ENCODE data around the gene PPIE.
A peak's percentile ranks its signal among the peaks of the same experiment; 100 is the strongest.

Gene PPIE

GRCh38 chr1:39738622-39739366, at the start of gene PPIE:
Gene PPIE, plus strand, starts transcription at chr1:39738882. Its CDS starts 19 bp downstream, at chr1:39738901.
- DNase-seq (ENCODE audit: low read depth), result peak; percentile 89

DNA sequence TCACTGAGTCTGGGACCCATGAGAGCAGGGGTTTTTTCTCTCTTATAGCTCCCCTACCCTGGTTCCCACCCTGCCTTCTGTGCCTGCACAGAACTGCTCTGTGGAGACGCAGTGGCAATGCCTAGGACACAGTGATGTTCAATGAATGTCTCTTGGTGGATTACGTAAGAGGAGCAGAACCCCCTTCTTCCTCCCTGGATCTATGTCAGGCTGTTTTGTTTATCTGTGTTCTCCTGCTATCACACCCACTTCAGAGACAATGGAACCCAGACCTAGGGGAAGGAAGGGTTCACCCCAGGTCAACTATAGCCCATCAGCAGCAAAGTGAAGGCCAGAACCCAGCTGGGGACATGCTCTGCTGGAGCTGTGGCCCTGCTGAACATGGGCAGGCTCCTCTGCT, 49.5 kb upstream of the PPIE start:
- DNase-seq (ENCODE audit: low read depth), result no peak

DNA sequence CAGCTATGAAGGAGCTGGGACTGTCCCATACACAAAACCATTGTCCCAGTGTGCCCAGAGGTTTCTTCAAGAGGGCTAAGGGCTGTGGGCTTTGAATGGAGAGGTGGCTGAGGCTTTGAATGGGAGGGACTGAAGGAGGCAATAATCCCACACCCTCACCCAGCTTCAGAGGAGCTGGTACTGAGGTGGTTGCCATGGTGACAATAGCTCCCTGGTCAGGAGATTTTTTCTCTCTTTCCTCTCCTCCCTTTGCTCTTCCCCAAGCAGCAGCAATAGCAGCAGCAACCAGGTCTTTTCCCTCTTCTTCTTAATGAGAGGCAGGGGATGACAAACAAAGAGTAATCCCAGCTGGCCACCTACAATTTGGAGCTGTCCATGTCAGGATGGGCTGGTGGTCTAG, 49.0 kb upstream of the PPIE start:
- no peak for DNase-seq (ENCODE audit: low read depth)

DNA sequence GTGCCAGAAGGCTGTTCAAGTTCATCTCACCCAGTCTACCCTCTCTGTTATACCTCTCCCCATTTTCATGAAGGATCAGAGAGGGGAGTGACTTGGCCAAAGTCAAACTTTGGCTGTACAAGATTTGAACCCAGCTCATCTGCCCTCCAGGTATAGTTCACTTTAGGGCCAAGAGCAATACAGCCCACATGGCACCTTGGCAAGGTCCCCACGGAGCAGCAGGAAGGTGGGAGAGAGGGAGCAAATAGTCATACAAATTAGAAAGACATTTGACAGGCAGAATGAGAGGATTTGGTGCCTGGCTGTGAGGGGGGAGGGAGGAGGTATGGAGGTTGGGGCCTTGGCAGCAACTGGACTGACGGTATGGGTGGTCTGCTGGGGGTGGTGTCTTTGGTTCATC, 48.5 kb upstream of the PPIE start:
- no peak for DNase-seq (ENCODE audit: low read depth)

- no peak for DNase-seq (ENCODE audit: low read depth)
Observed at GRCh38 chr1:39690794-39691382, 47.8 kb upstream of the PPIE start.

- DNase-seq (ENCODE audit: low read depth), result peak; percentile 82
Observed at GRCh38 chr1:39691383-39692151, 47.1 kb upstream of the PPIE start, which contains the start of gene HPCAL4. Gene HPCAL4, minus strand, starts transcription at chr1:39691433. Its CDS starts 6,830 bp downstream, at chr1:39684603.

GRCh38 chr1:39692152-39693074, 46.3 kb upstream of the PPIE start:
- DNase-seq (ENCODE audit: low read depth), result no peak

- no peak for DNase-seq (ENCODE audit: low read depth)
Observed at GRCh38 chr1:39694026-39694425, 44.7 kb upstream of the PPIE start.

GRCh38 chr1:39695016-39695415, 43.7 kb upstream of the PPIE start:
- DNase-seq (ENCODE audit: low read depth), result no peak

GRCh38 chr1:39696448-39696847, 42.2 kb upstream of the PPIE start:
- DNase-seq (ENCODE audit: low read depth), result no peak

GRCh38 chr1:39698568-39698967, 40.1 kb upstream of the PPIE start:
- DNase-seq (ENCODE audit: low read depth), result no peak

GRCh38 chr1:39699419-39699818, 39.3 kb upstream of the PPIE start:
- DNase-seq (ENCODE audit: low read depth), result no peak

DNA sequence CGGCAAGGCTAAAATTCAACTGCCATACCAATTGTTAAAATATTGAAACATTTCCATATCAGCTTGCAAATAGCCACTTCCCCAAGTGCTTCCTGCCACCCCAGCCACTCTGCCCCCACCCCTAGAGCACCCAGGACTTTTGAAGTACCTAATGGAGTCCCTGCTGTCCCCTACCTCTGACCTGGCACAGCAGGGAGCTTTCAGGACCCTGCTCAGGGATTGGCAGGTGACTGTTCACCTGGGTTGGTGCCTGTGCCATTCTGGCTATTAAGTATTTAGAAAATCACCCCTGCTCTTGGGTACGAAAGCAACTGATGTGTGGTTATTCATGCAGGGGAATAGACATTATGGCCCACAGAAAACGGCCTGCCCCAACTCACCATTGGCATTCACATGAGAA, 38.3 kb upstream of the PPIE start:
- no peak for DNase-seq (ENCODE audit: low read depth)

- no peak for DNase-seq (ENCODE audit: low read depth)
Observed at GRCh38 chr1:39701049-39701439, 37.6 kb upstream of the PPIE start.

DNA sequence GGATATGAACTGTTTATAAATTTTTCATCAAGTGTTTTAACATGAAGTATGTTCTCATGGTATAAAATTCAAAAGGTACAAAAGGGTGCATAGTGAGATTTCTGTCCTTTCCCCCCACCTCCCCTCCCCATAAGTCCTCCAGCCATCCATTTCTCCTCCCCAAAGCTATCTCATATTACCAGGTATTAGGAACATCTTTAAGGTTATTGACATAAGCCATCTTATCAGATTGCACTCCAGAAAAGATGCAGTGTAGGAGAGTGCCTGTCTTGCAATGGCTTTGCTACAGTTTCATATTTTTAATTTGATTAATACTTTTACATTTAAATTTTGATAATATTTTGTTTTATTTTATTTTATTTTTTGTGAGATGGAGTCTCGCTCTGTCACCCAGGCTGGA, 33.9 kb upstream of the PPIE start:
- no peak for DNase-seq (ENCODE audit: low read depth)

DNA sequence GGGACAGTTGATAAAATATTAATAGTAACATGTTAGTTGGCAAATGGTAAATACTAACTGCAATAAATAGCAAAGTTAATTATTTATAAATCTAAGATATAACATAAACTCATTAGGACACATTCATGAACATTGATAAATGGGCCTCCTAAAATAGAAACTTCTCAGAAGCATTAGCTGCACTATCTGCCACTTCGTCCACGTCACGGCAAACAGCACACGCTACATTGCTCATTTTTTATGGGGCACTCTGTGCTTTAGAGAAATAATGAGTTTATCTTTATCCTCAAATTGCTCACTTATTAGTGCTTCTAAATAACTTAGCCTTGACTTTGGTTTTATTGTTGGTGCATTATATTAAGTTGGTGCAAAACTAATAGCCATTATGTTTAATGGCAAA, 31.2 kb upstream of the PPIE start:
- DNase-seq (ENCODE audit: low read depth), result no peak

DNA sequence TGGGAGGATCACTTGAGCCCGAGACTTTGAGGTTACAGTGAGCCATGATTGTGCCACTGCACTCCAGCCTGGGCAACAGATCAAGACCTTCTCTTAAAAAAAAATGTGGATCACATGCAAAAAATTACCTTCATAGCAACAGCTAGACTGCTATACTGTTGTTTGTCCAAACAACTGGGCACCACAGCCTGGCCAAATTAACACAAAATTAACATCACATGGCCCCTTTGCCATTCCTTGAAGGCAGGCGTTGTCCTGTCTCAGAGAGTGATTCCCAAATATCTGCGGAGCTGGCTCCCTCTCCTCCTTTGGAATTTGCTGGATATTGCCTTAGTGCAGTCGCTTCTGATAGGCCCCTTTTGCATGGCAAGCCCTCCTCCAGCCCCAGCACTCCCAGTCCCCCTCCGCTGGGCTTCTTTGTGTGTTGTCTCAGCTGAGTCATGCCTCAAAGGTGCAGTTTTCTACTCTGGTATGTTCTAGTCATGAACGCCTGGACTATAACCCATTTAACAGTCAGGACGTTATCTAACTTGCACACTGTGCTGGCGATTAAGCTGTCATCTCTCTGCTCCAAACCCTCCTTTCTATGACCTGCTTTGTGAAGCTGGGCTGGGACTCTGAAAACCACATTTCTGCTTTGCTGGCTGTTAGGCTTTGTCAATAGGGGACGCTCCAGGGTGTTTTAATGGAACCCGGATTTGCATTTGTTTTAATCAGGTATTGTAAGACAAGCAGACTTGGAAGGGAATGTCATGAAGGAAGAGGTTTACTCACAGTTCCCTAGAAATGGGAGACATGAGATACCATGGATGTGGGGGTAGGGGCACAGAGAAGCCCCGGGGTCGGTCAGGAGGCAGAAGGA, 27.3 kb upstream of the PPIE start:
- no peak for DNase-seq (ENCODE audit: low read depth)

DNA sequence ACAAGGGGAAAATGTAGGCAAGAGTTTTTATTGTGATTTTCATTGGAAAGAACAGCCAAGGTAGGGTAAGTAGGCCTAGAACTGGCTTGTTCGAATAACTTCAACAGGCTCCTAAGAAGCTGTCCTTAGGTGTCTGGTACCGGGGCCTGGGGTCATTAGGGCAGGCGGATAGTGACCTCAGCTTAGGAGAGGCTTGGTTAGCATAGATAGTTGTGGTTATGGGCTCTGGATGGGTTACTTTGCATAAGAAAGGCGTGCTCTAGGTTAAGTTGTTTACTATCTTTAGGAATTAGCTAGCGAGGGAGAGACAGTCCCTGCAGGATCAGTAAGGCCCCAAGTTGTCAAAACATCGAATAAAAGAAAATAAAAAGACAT, 26.7 kb upstream of the PPIE start:
- no peak for DNase-seq (ENCODE audit: low read depth)

DNA sequence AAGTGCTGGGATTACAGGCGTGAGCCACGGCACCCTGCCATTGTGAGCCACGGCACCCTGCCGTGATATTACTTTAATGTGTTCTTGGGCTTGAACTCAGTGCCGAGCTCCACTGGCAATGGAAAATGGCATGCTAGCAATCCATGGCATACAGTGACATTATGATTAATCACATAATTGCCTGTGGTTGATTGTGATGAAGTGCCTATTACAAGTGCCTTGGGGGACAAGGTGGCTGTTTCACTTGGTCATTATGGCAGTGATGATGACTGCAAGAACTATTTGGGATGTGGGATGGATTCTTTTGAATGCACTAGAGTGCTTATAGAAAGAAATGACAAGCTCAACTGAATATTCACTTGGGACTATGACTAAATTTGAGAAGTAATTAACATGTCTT, 25.1 kb upstream of the PPIE start:
- DNase-seq (ENCODE audit: low read depth), result no peak

DNA sequence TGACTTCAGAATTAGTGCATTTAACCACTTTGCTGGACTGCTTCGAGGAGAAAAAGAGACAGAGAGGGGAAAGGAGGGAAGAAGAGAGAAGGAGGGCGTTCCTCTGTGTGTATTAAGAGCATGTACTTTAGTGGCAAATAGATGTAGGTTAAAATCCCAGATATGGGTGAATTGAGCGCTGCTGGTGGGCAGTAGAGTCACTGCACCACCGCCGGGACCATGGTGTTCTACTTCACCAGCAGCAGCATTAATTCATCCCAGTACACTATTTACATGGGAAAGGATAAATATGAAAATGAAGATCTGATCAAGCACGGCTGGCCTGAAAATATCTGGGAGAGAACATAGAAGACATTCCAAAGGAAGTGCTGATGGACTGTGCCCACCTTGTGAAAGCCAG, 20.9 kb upstream of the PPIE start:
- no peak for DNase-seq (ENCODE audit: low read depth)
